ENCODE results near the gene CHST9. TPM values are rescaled to one million over a fixed set of nuclear protein-coding genes. Genes with fewer than 3 reads are reported as not detected.

CHST9 gene
- polyA plus RNA-seq, 3 donors = not detected

DNA sequence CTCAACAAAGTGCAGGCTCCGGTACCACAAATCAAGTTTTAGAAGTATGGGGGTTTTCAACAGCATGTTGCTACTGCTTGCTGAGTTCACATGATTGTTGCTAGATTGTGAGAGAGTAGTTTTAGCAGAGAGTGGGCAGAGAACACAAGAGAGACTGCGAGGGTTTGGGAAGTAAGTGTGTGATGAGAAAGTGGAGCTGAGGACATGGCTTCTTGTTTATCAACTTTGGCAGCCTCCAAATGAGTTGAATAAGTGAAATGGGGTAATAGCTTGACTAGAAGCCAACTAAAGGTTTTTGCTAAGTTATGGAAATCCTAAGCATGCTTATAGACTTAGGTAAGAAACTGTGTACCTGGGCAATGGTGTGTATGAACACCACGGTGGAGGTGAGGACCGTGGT, 135.1 kb downstream of the CHST9 start:
- H2AFZ ChIP-seq (ENCODE audit: insufficient read depth, low read depth, low read length, poor library complexity, severe bottlenecking) = no peak overlapping the region
- Mint-ChIP-seq H3K27me3 (ENCODE audit: low read depth in 3 of 3) (no peaks in the 10 kb centered on the region), H3K4me3 (no peak overlapping the region), H3K27ac (no peak overlapping the region), H3K4me1 (no peaks in the 10 kb centered on the region), H3K36me3 (no peaks in the 10 kb centered on the region), H3K9me3 (peaks cover 0 to 7% (median 5%) of the 10 kb centered on the region in 7 donors)
- WGBS (ENCODE audit: insufficient coverage) = 94% methylated on average over 2 of the region's 4 CpGs
- DNase-seq = no peak
- no peak overlapping the region for H3K4me2 ChIP-seq (replicated peaks; ENCODE audit: extremely low read depth, low read length, poor library complexity, severe bottlenecking)
- H4K20me1 ChIP-seq (ENCODE audit: insufficient read depth, low read length) = no peaks in the 10 kb centered on the region
- TF ChIP-seq, protein P1, sequence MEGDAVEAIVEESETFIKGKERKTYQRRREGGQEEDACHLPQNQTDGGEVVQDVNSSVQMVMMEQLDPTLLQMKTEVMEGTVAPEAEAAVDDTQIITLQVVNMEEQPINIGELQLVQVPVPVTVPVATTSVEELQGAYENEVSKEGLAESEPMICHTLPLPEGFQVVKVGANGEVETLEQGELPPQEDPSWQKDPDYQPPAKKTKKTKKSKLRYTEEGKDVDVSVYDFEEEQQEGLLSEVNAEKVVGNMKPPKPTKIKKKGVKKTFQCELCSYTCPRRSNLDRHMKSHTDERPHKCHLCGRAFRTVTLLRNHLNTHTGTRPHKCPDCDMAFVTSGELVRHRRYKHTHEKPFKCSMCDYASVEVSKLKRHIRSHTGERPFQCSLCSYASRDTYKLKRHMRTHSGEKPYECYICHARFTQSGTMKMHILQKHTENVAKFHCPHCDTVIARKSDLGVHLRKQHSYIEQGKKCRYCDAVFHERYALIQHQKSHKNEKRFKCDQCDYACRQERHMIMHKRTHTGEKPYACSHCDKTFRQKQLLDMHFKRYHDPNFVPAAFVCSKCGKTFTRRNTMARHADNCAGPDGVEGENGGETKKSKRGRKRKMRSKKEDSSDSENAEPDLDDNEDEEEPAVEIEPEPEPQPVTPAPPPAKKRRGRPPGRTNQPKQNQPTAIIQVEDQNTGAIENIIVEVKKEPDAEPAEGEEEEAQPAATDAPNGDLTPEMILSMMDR (IDR thresholded peaks at IDR 0.05) = no peak
- no peaks in the 10 kb centered on the region for H3K36me3 ChIP-seq (replicated peaks in 1 of 2; ENCODE audit: control insufficient read depth in 1 of 2, insufficient read depth in 2 of 2, low read length in 2 of 2)
- H3K9me3 ChIP-seq (replicated peaks in 1 of 2; ENCODE audit: control insufficient read depth in 1 of 2, insufficient read depth in 1 of 2, low read length in 2 of 2) = no peaks in the 10 kb centered on the region
- H3K27me3 ChIP-seq (ENCODE audit: control insufficient read depth in 2 of 2, insufficient read depth in 2 of 2, low read length in 2 of 2) = no peaks in the 10 kb centered on the region
- intact Hi-C loops (cut with micrococcal nuclease) = no loop called here
- no peak overlapping the region for H3K27ac ChIP-seq (ENCODE audit: low read depth in 1 of 2, low read length in 2 of 2)
- no peaks in the 10 kb centered on the region for H3K4me1 ChIP-seq (ENCODE audit: control insufficient read depth in 1 of 2, insufficient read depth in 2 of 2, low read length in 2 of 2)
- no peak overlapping the region for H3K4me3 ChIP-seq (replicated peaks in 1 of 3; ENCODE audit: low read depth in 2 of 3, low read length in 3 of 3)
- no peaks in the 10 kb centered on the region for H3K79me2 ChIP-seq (ENCODE audit: insufficient read depth, low read length)
- H3K9ac ChIP-seq (ENCODE audit: insufficient read depth, low read length, poor library complexity, severe bottlenecking) = no peak overlapping the region

DNA sequence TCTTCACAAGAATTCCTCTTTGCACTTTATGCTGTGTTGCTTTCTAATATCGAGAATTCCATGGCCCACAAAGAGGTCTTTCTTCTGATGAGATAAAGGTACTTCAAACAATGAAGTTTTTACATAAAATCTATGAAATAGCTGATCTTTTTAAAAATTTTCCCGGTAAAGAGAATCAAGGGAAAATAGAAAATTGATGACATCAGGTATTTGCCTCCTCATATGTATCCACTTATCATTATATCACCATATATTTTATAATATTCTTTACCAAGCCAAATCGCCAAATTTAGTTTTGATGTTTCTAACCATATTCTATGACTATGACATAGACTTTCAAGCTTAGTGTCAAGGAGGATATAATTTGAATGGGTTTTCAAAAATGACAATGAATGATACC, 139.8 kb downstream of the CHST9 start:
- H3K36me3 ChIP-seq (replicated peaks in 1 of 2; ENCODE audit: control insufficient read depth in 1 of 2, insufficient read depth in 2 of 2, low read length in 2 of 2) = no peaks in the 10 kb centered on the region
- no peak overlapping the region for H3K4me3 Mint-ChIP-seq
- no peak overlapping the region for H3K9ac ChIP-seq (ENCODE audit: insufficient read depth, low read length, poor library complexity, severe bottlenecking)
- no peak overlapping the region for H3K4me3 ChIP-seq (replicated peaks in 1 of 3; ENCODE audit: low read depth in 2 of 3, low read length in 3 of 3)
- H4K20me1 ChIP-seq (ENCODE audit: insufficient read depth, low read length) = no peaks in the 10 kb centered on the region
- no peaks in the 10 kb centered on the region for H3K4me1 Mint-ChIP-seq
- no peaks in the 10 kb centered on the region for H3K36me3 Mint-ChIP-seq
- no peaks in the 10 kb centered on the region for H3K4me1 ChIP-seq (ENCODE audit: control insufficient read depth in 1 of 2, insufficient read depth in 2 of 2, low read length in 2 of 2)
- H3K9me3 ChIP-seq (replicated peaks in 1 of 2; ENCODE audit: control insufficient read depth in 1 of 2, insufficient read depth in 1 of 2, low read length in 2 of 2) = no peaks in the 10 kb centered on the region
- no peak overlapping the region for H3K27ac ChIP-seq (ENCODE audit: low read depth in 1 of 2, low read length in 2 of 2)
- no peak overlapping the region for H3K27ac Mint-ChIP-seq
- no peaks in the 10 kb centered on the region for H3K79me2 ChIP-seq (ENCODE audit: insufficient read depth, low read length)
- intact Hi-C loops (cut with micrococcal nuclease) = no loop called here
- peaks cover 0 to 3% (median 0%) of the 10 kb centered on the region in 7 donors for H3K9me3 Mint-ChIP-seq
- no peaks in the 10 kb centered on the region for H3K27me3 Mint-ChIP-seq (ENCODE audit: low read depth in 3 of 3)
- H3K27me3 ChIP-seq (ENCODE audit: control insufficient read depth in 2 of 2, insufficient read depth in 2 of 2, low read length in 2 of 2) = no peaks in the 10 kb centered on the region
- no peak for DNase-seq
- no CpG with 5 or more reads among the region's 3 CpGs for WGBS (ENCODE audit: insufficient coverage)
- H2AFZ ChIP-seq (ENCODE audit: insufficient read depth, low read depth, low read length, poor library complexity, severe bottlenecking) = no peak overlapping the region
- no peak overlapping the region for H3K4me2 ChIP-seq (replicated peaks; ENCODE audit: extremely low read depth, low read length, poor library complexity, severe bottlenecking)
- TF ChIP-seq, protein P1 (IDR thresholded peaks at IDR 0.05) = no peak
